ENCODE results near the gene ZNF710. TPM values are rescaled to one million over a fixed set of nuclear protein-coding genes. Genes with fewer than 3 reads are reported as not detected.

ZNF710 gene
- total and polyA plus RNA-seq, 2 experiments from 2014 or later, result 7.8 to 22.2 TPM

- Histone ChIP-seq H3K4me1 (ENCODE audit: low read depth) (no peaks in the 10 kb centered on the region), H3K36me3 (no peaks in the 10 kb centered on the region), H3K27me3 (no peaks in the 10 kb centered on the region), H3K9me3 (ENCODE audit: low read depth) (no peaks in the 10 kb centered on the region), H3K27ac (no peak overlapping the region), H3K4me3 (no peak overlapping the region)
- no peak for TF ChIP-seq CTCF (IDR thresholded peaks at IDR 0.05; ENCODE audit: low read depth, low read length)
- no peak for DNase-seq (ENCODE audit: low read depth in 1 of 2, low spot score in 1 of 2)
Observed at GRCh38 chr15:90024406-90024805, 23.3 kb downstream of the ZNF710 start.

GRCh38 chr15:90025489-90026033 is 24.4 kb downstream of the ZNF710 start:
- DNase-seq (ENCODE audit: low read depth in 1 of 2, low spot score in 1 of 2), result no peak
- Histone ChIP-seq H3K4me1 (ENCODE audit: low read depth) (no peaks in the 10 kb centered on the region), H3K36me3 (no peaks in the 10 kb centered on the region), H3K27me3 (no peaks in the 10 kb centered on the region), H3K4me3 (no peak overlapping the region), H3K27ac (no peak overlapping the region), H3K9me3 (ENCODE audit: low read depth) (no peaks in the 10 kb centered on the region)
- TF ChIP-seq CTCF (IDR thresholded peaks at IDR 0.05; ENCODE audit: low read depth, low read length), result no peak

GRCh38 chr15:90028376-90028944 is 27.3 kb downstream of the ZNF710 start:
- H3K36me3 ChIP-seq, result no peaks in the 10 kb centered on the region
- no peak overlapping the region for H3K4me3 ChIP-seq
- no peak for DNase-seq (ENCODE audit: low read depth in 1 of 2, low spot score in 1 of 2)
- H3K9me3 ChIP-seq (ENCODE audit: low read depth), result no peaks in the 10 kb centered on the region
- H3K4me1 ChIP-seq (ENCODE audit: low read depth), result no peaks in the 10 kb centered on the region
- H3K27me3 ChIP-seq, result no peaks in the 10 kb centered on the region
- no peak for TF ChIP-seq CTCF (IDR thresholded peaks at IDR 0.05; ENCODE audit: low read depth, low read length)
- no peak overlapping the region for H3K27ac ChIP-seq

- TF ChIP-seq CTCF (IDR thresholded peaks at IDR 0.05; ENCODE audit: low read depth, low read length), result no peak
- no peaks in the 10 kb centered on the region for H3K27me3 ChIP-seq
- no peaks in the 10 kb centered on the region for H3K4me1 ChIP-seq (ENCODE audit: low read depth)
- H3K4me3 ChIP-seq, result no peak overlapping the region
- H3K27ac ChIP-seq, result no peak overlapping the region
- H3K9me3 ChIP-seq (ENCODE audit: low read depth), result no peaks in the 10 kb centered on the region
- H3K36me3 ChIP-seq, result no peaks in the 10 kb centered on the region
- DNase-seq (ENCODE audit: low read depth in 1 of 2, low spot score in 1 of 2), result no peak
Observed at GRCh38 chr15:90029024-90029423, 27.9 kb downstream of the ZNF710 start.

- Histone ChIP-seq H3K9me3 (ENCODE audit: low read depth) (no peaks in the 10 kb centered on the region), H3K27ac (no peak overlapping the region), H3K4me1 (ENCODE audit: low read depth) (peaks cover 5% of the 10 kb centered on the region), H3K27me3 (no peaks in the 10 kb centered on the region), H3K4me3 (no peak overlapping the region), H3K36me3 (no peaks in the 10 kb centered on the region)
- no peak for DNase-seq (ENCODE audit: low read depth in 1 of 2, low spot score in 1 of 2)
- no peak for TF ChIP-seq CTCF (IDR thresholded peaks at IDR 0.05; ENCODE audit: low read depth, low read length)
Observed at GRCh38 chr15:90030376-90030775, 29.3 kb downstream of the ZNF710 start.

All from cardiac muscle cell (in vitro differentiated cells and primary cell).